Fibroblast of villous mesenchyme (primary cell): ENCODE results near the gene GPS1. TPM values are rescaled to one million over a fixed set of nuclear protein-coding genes. Genes with fewer than 3 reads are reported as not detected.

Experiments used
- DNase-seq: peaks from one replicate; pipeline ENCODE4 v3.0.0-alpha.2; 2010; ENCODE audit warnings: low read depth
- H3K4me3 ChIP-seq: 2 replicates; pipeline ENCODE4 v1.5.1; 2011; ENCODE audit warnings: low read depth, mild to moderate bottlenecking, low read length
- total RNA-seq: library from RNA; depleted of rRNA; stranded (reverse); fragments of >200 nt; gene quantifications from 2 replicates; pipeline ENCODE4 v1.2.3, GENCODE V29; 2012
- TF ChIP-seq, protein P1 (sequence below): IDR thresholded peaks from 2 replicates; pipeline ENCODE4 v1.5.1; 2012; ENCODE audit warnings: low read depth, mild to moderate bottlenecking, low read length; ENCODE audit not compliant: insufficient read depth

GPS1 gene
- total RNA-seq, 1 donor = 104 TPM

DNA sequence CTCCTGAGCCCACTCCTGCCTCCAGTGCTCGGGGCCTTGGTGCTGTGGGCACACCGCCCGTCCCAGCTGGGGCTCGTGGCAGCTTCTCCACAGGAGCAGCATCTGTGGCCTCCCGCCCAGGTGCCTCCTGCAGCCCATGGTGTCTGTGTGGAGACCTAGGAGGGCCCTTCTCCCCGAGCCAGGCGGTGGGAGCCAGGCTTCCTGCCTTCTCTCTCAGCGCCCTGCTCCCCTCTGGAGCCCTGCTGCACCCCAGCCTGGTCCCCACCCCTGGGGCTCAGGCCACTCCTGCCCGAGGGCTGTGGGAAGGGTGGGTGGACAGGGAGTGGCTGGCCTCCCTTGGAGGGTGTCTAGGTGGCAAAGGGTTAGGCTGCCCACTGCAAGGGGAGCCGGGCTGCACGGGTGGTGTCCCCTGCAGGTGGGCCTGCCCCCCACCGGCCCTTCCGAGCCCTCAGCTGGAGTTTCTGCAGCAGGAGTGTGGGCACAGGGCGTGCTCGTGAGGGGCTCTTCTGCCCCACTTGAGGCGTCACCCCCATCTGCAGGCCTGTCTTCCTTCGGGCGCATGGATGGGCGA is 40.0 kb upstream of the GPS1 start:
- H3K4me3 ChIP-seq = no peak overlapping the region
- TF ChIP-seq, protein P1, sequence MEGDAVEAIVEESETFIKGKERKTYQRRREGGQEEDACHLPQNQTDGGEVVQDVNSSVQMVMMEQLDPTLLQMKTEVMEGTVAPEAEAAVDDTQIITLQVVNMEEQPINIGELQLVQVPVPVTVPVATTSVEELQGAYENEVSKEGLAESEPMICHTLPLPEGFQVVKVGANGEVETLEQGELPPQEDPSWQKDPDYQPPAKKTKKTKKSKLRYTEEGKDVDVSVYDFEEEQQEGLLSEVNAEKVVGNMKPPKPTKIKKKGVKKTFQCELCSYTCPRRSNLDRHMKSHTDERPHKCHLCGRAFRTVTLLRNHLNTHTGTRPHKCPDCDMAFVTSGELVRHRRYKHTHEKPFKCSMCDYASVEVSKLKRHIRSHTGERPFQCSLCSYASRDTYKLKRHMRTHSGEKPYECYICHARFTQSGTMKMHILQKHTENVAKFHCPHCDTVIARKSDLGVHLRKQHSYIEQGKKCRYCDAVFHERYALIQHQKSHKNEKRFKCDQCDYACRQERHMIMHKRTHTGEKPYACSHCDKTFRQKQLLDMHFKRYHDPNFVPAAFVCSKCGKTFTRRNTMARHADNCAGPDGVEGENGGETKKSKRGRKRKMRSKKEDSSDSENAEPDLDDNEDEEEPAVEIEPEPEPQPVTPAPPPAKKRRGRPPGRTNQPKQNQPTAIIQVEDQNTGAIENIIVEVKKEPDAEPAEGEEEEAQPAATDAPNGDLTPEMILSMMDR = no peak
- no peak for DNase-seq

DNA sequence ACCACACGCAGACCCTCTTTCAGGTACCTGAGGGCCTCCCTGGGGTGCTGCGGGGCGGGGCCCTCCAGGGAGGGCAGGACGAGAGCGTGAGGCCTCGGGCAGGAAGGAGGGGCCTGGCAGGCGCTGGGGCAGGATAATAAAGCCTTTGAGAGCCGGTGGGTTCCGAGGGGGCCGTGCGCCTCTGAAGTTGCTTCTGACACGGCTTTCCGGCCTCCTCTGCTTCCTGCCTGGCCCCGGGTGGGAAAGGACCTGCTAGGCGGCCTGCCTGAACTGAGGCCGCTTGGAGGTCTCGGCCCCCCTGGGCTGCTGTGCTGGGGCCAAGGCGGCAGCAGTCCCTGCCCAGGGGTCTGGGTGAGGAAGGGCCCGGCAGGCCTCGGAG is 39.4 kb upstream of the GPS1 start:
- TF ChIP-seq, protein P1 = no peak
- no peak for DNase-seq
- H3K4me3 ChIP-seq = no peak overlapping the region

DNA sequence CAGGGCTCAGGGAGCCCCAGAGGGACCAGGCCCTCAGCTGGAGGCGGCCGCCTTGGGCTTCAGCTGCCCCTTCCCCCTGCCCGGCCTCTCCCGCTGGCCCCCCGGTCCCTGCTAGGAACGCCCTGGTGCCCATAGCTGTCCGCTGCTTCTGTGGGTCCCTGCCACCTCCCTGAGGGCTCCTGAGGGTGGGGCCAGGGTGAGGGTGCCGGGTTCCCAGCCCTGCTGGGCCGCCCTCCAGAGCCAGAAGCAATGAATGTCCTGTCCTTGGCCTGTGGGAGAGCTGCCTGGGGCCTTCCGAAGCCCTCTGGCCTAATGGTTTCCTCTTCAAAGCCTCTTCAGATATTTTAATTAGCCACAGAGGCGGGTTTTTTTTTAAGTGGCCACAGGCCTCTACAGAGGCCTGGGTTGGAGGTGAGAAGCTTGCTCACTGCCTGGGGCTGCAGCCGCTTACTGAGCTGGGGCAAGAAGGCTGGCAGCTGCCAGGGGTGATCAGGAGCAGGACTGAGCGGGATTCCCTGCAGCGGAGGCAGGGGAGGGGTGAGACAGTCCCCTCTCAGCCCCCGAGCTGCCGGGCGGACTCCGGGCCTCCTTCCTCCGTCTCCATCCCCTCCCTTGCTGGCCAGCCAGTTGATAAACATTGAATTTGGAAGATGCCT is 38.9 kb upstream of the GPS1 start:
- no peak overlapping the region for H3K4me3 ChIP-seq
- TF ChIP-seq, protein P1 = no peak
- no peak for DNase-seq

DNA sequence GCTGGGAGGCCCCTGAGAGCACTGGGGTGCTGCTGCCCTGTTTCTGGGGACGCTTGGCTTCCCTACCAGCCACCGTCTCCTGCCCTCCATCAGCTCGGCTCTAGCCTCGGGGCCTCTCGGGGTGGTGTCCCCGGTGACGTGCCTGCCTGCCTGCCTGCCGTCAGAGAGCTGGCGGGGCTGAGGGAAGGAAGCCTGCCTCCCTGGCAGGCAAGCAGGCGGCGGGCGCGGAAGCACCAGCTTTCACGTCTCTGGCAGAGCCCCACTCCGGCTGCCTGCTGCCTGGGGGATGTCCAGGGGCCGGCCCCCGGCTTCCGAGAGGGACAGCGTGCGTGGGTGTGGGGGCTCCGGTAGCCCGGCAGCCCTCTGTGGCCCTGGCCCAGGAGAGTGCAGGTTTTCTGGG is 38.4 kb upstream of the GPS1 start:
- TF ChIP-seq, protein P1 = no peak
- no peak overlapping the region for H3K4me3 ChIP-seq
- no peak for DNase-seq

DNA sequence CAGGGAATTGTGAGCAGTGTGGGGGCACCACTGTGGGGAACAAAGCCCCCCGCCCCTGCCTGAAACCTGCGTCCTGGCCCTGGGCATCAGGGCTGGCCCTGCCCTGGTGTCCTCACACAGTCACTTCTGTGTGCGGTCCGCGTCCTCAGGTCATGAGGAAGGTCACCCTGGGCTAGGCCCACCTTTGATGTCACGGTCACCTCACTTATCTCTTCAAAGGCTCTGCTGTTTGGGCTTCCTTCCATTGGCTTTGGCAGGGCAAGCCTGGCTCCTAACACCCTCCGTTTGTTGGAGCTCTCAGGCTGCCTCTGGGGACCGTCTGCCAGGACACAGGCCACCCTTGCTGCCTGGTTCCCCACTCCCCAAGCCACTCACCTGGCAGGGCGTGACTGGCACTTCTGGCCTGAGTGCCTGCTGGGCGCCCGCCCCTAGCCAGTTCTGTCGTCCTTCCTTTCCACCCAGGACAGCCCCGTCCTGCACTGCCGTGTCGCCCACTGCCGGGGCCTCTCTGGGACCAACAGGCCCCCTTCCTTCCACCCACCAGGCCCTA is 37.9 kb upstream of the GPS1 start:
- H3K4me3 ChIP-seq = no peak overlapping the region
- no peak for DNase-seq
- TF ChIP-seq, protein P1 = no peak

DNA sequence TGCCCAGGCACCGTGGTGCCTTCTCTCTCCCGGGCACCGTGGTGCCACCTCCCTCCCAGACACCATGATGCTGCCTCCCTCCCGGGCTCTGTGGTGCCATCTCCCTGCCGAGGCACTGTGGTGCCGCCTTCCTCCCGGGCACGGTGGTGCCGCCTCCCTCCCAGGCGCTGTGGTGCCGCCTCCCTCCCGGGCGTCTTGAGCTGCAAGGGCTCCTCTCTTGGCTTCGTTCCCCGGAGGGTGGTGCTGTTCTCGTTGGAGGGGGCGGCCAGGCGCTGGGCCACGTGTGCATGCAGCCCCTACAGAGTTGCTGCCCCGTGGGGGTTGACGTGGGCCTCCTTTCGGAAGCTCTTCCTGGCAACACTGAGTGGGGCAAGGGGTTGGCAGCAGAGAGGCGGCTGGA is 37.3 kb upstream of the GPS1 start:
- TF ChIP-seq, protein P1 = no peak
- DNase-seq = no peak
- no peak overlapping the region for H3K4me3 ChIP-seq

GRCh38 chr17:82014971-82015310 is 36.8 kb upstream of the GPS1 start:
- TF ChIP-seq, protein P1 = no peak
- no peak for DNase-seq
- no peak overlapping the region for H3K4me3 ChIP-seq
